ENCODE measurements around the gene BMP7.

GRCh38 chr20:57161478-57162361 lies 104.7 kb downstream of the BMP7 start:
- TF ChIP-seq, protein P1, sequence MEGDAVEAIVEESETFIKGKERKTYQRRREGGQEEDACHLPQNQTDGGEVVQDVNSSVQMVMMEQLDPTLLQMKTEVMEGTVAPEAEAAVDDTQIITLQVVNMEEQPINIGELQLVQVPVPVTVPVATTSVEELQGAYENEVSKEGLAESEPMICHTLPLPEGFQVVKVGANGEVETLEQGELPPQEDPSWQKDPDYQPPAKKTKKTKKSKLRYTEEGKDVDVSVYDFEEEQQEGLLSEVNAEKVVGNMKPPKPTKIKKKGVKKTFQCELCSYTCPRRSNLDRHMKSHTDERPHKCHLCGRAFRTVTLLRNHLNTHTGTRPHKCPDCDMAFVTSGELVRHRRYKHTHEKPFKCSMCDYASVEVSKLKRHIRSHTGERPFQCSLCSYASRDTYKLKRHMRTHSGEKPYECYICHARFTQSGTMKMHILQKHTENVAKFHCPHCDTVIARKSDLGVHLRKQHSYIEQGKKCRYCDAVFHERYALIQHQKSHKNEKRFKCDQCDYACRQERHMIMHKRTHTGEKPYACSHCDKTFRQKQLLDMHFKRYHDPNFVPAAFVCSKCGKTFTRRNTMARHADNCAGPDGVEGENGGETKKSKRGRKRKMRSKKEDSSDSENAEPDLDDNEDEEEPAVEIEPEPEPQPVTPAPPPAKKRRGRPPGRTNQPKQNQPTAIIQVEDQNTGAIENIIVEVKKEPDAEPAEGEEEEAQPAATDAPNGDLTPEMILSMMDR (IDR thresholded peaks at IDR 0.05 in 8 of 11, conservative IDR thresholded peaks at IDR 0.05 in 3 of 11): no peak
- no peak for TF ChIP-seq POLR2AphosphoS5 (IDR thresholded peaks at IDR 0.05)

All from spleen (tissue), 7 donors.